Activated CD4-positive, alpha-beta T cell treated with anti-CD3 and anti-CD28 coated beads, Interleukin-2, Interleukin-4, amounts not matched to agents 100 ng/mL and 50 ng/mL, durations not matched to agents 16 hours and 8 hours (primary cell): Measurements from ENCODE around the gene USH2A.
A peak's percentile ranks its signal among the peaks of the same experiment; 100 is the strongest.

ENCODE experiments used
- DNase-seq: peaks from one replicate; pipeline ENCODE4 v3.0.0-alpha.2; 2020; ENCODE audit warnings: low spot score

Gene USH2A

GRCh38 chr1:215710036-215710898 is 713.0 kb downstream of the USH2A start:
- peak; percentile 42 for DNase-seq

GRCh38 chr1:215704089-215704860 is 719.0 kb downstream of the USH2A start:
- no peak for DNase-seq

- no peak for DNase-seq
Measured at GRCh38 chr1:215682232-215682631, 741.0 kb downstream of the USH2A start.

GRCh38 chr1:215681041-215681440 is 742.2 kb downstream of the USH2A start:
- DNase-seq = no peak

GRCh38 chr1:215679231-215679630 is 744.0 kb downstream of the USH2A start:
- no peak for DNase-seq

GRCh38 chr1:215677112-215677511 is 746.1 kb downstream of the USH2A start:
- DNase-seq = no peak

- DNase-seq = no peak
Measured at GRCh38 chr1:215673943-215674342, 749.3 kb downstream of the USH2A start.

GRCh38 chr1:215672482-215672881 is 750.8 kb downstream of the USH2A start:
- DNase-seq = no peak

- no peak for DNase-seq
Measured at GRCh38 chr1:215669806-215670491, 753.3 kb downstream of the USH2A start.

- no peak for DNase-seq
Measured at GRCh38 chr1:215667761-215668160, 755.5 kb downstream of the USH2A start.

- no peak for DNase-seq
Measured at GRCh38 chr1:215665215-215665614, 758.0 kb downstream of the USH2A start.

- DNase-seq = no peak
Measured at GRCh38 chr1:215661033-215661432, 762.2 kb downstream of the USH2A start.

GRCh38 chr1:215660259-215660658 is 763.0 kb downstream of the USH2A start:
- no peak for DNase-seq

GRCh38 chr1:215657047-215657446 is 766.2 kb downstream of the USH2A start:
- DNase-seq = no peak

GRCh38 chr1:215652371-215652770 is 770.9 kb downstream of the USH2A start:
- no peak for DNase-seq

GRCh38 chr1:215651867-215652266 is 771.4 kb downstream of the USH2A start:
- DNase-seq = no peak

- no peak for DNase-seq
Measured at GRCh38 chr1:215650446-215651149, 772.6 kb downstream of the USH2A start.

GRCh38 chr1:215648957-215649356 is 774.3 kb downstream of the USH2A start:
- no peak for DNase-seq

GRCh38 chr1:215647738-215648137 is 775.5 kb downstream of the USH2A start:
- DNase-seq = no peak

GRCh38 chr1:215645861-215646260 is 777.4 kb downstream of the USH2A start:
- no peak for DNase-seq

GRCh38 chr1:215645182-215645581 is 778.1 kb downstream of the USH2A start:
- no peak for DNase-seq
